HEK293T (cell line): ENCODE data around the gene IRF2BP1.

ENCODE experiments used
- BHLHE40 ChIP-seq: fragments of 450-650 bp; IDR thresholded peaks from 2 replicates; pipeline ENCODE4 v1.6.1; 2016; ENCODE audit warnings: mild to moderate bottlenecking, moderate library complexity, borderline replicate concordance
- CTBP1 ChIP-seq: fragments of 450-650 bp; IDR thresholded peaks from 2 replicates; pipeline ENCODE4 v1.6.1; 2016; ENCODE audit warnings: borderline replicate concordance
- FOXA1 ChIP-seq: fragments of 450-650 bp; IDR thresholded peaks from 2 replicates; pipeline ENCODE4 v1.6.1; 2016; ENCODE audit warnings: mild to moderate bottlenecking
- HDGF ChIP-seq: fragments of 450-650 bp; IDR thresholded peaks from 2 replicates; pipeline ENCODE4 v1.6.1; 2017; ENCODE audit warnings: antibody characterized with exemption, borderline replicate concordance
- NFRKB ChIP-seq: fragments of 450-650 bp; IDR thresholded peaks from 2 replicates; pipeline ENCODE4 v1.6.1; 2016; ENCODE audit warnings: mild to moderate bottlenecking, moderate library complexity
- SP1 ChIP-seq: fragments of 450-650 bp; IDR thresholded peaks from 2 replicates; pipeline ENCODE4 v1.6.1; 2017
- SUZ12 ChIP-seq: fragments of 450-650 bp; IDR thresholded peaks from 2 replicates; pipeline ENCODE4 v1.6.1; 2016; ENCODE audit warnings: mild to moderate bottlenecking
- ZNF384 ChIP-seq: fragments of 450-650 bp; IDR thresholded peaks from 2 replicates; pipeline ENCODE4 v1.6.1; 2016
- TF ChIP-seq, protein P1 (sequence below): fragments of 450-650 bp; IDR thresholded peaks from 2 replicates; pipeline ENCODE4 v1.6.1; 2016

DNA sequence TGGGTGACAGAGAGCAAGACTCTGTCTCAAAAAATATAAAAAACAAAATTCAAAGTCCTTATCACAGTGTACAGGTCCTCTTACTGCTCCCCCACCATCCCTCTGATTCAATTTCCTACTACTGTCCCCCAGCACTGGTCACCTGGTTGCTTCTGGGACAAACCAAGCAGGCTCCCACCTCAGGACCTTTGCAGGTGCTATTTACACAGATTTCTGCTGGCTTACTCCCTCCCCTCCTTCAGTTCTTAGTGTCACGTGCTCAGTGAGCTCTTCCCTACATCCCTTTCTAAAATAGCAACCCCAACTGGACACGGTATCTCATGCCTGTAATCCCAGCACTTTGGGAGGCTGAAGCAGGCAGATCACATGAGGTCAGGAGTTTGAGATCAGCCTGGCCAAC is 6.0 kb downstream of the IRF2BP1 start:
- TF ChIP-seq SUZ12 (no peak), CTBP1 (no peak), SP1 (no peak), NFRKB (no peak), FOXA1 (no peak), BHLHE40 (no peak), HDGF (no peak), ZNF384 (no peak)
- TF ChIP-seq, protein P1, sequence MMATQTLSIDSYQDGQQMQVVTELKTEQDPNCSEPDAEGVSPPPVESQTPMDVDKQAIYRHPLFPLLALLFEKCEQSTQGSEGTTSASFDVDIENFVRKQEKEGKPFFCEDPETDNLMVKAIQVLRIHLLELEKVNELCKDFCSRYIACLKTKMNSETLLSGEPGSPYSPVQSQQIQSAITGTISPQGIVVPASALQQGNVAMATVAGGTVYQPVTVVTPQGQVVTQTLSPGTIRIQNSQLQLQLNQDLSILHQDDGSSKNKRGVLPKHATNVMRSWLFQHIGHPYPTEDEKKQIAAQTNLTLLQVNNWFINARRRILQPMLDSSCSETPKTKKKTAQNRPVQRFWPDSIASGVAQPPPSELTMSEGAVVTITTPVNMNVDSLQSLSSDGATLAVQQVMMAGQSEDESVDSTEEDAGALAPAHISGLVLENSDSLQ, result no peak
